ENCODE results near the gene DECR2. TPM values are rescaled to one million over a fixed set of nuclear protein-coding genes. Genes with fewer than 3 reads are reported as not detected.

The DECR2 gene
- total RNA-seq, 1 experiment from 2014 or later = 27.5 TPM

DNA sequence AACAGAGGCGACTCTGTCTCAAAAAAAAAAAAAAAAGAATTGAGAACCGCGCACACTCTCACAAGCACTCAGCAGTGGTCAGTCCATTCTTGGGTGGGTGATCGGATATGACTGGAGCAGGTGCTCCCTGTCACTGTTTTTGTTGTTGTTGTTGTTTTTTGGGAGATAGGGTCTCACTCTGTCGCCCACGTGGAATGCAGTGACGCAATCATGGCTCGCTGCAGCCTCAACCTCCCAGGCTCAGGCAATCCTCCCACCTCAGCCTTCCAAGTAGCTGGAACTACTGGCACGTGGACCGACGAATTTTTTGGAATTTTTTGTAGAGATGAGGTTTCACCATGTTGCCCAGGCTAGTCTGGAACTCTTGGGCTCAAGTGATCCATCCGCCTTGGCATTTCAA, 53.8 kb downstream of the DECR2 start:
- Histone ChIP-seq H3K9me3 (ENCODE audit: low read depth, low read length, poor library complexity, severe bottlenecking) (no peaks in the 10 kb centered on the region), H3K36me3 (ENCODE audit: insufficient read depth, low read length, poor library complexity, severe bottlenecking) (no peaks in the 10 kb centered on the region), H3K4me1 (ENCODE audit: insufficient read depth, low read length, poor library complexity, severe bottlenecking) (peaks cover 1% of the 10 kb centered on the region), H3K4me3 (ENCODE audit: low read depth, low read length, poor library complexity, severe bottlenecking) (no peak overlapping the region), H3K27me3 (replicated peaks; ENCODE audit: insufficient read depth, low read depth, low read length, poor library complexity) (no peaks in the 10 kb centered on the region), H3K27ac (ENCODE audit: low read depth, low read length, poor library complexity, severe bottlenecking) (no peak overlapping the region)
- no TSS peak for BruUV-seq (replicated peaks)
- no peak for DNase-seq (ENCODE audit: low spot score)
- TF ChIP-seq EZH2 (IDR thresholded peaks at IDR 0.05; ENCODE audit: borderline replicate concordance, low read depth, low read length, poor library complexity, severe bottlenecking) = no peak
- TF ChIP-seq, protein P1, sequence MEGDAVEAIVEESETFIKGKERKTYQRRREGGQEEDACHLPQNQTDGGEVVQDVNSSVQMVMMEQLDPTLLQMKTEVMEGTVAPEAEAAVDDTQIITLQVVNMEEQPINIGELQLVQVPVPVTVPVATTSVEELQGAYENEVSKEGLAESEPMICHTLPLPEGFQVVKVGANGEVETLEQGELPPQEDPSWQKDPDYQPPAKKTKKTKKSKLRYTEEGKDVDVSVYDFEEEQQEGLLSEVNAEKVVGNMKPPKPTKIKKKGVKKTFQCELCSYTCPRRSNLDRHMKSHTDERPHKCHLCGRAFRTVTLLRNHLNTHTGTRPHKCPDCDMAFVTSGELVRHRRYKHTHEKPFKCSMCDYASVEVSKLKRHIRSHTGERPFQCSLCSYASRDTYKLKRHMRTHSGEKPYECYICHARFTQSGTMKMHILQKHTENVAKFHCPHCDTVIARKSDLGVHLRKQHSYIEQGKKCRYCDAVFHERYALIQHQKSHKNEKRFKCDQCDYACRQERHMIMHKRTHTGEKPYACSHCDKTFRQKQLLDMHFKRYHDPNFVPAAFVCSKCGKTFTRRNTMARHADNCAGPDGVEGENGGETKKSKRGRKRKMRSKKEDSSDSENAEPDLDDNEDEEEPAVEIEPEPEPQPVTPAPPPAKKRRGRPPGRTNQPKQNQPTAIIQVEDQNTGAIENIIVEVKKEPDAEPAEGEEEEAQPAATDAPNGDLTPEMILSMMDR (conservative IDR thresholded peaks at IDR 0.05; ENCODE audit: low read depth, low read length) = no peak
- ChIA-PET POLR2A (ENCODE audit: low non-redundant PET) (no interaction called here), CTCF (no interaction called here)
- intact Hi-C loops (cut with micrococcal nuclease; ENCODE audit: unreplicated experiment) = no loop called here

DNA sequence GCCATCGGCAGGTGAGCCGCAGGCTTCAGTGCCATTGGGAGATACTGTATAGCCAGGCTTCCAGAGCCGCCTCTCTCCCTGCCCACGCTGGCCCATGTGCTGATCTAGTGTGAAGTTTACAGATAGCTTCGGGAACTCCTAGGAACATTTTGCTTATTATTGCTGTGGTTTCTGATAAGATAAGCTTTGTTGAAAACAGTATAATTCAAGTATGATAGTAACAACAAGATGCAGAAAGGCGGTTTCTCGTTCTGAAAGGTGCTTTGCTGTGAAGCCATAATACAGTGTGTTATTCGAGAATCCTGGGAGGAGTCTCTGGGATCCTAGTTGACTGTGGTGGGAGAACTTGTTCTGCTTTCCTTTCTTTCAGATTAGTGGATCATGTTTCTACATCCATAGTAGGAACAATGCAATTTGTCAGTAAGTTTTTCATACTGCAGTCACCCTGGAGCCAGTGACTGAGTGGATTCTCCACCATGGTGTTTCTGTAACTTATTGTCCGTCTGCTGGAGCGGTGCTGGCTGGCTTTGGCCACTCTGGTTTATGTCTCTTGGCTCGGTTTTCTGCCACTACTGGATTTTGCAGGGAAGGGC, 55.3 kb downstream of the DECR2 start:
- TF ChIP-seq, protein P1 (conservative IDR thresholded peaks at IDR 0.05; ENCODE audit: low read depth, low read length) = no peak
- no peak for TF ChIP-seq EZH2 (IDR thresholded peaks at IDR 0.05; ENCODE audit: borderline replicate concordance, low read depth, low read length, poor library complexity, severe bottlenecking)
- intact Hi-C loops (cut with micrococcal nuclease; ENCODE audit: unreplicated experiment) = no loop called here
- Histone ChIP-seq H3K36me3 (ENCODE audit: insufficient read depth, low read length, poor library complexity, severe bottlenecking) (peaks cover 4% of the 10 kb centered on the region), H3K4me1 (ENCODE audit: insufficient read depth, low read length, poor library complexity, severe bottlenecking) (no peaks in the 10 kb centered on the region), H3K27me3 (replicated peaks; ENCODE audit: insufficient read depth, low read depth, low read length, poor library complexity) (no peaks in the 10 kb centered on the region), H3K27ac (ENCODE audit: low read depth, low read length, poor library complexity, severe bottlenecking) (peak overlapping the region; percentile 47), H3K9me3 (ENCODE audit: low read depth, low read length, poor library complexity, severe bottlenecking) (no peaks in the 10 kb centered on the region), H3K4me3 (ENCODE audit: low read depth, low read length, poor library complexity, severe bottlenecking) (no peak overlapping the region)
- CTCF ChIA-PET = no interaction called here
- no TSS peak for BruUV-seq (replicated peaks)
- POLR2A ChIA-PET (ENCODE audit: low non-redundant PET) = no interaction called here
- no peak for DNase-seq (ENCODE audit: low spot score)

DNA sequence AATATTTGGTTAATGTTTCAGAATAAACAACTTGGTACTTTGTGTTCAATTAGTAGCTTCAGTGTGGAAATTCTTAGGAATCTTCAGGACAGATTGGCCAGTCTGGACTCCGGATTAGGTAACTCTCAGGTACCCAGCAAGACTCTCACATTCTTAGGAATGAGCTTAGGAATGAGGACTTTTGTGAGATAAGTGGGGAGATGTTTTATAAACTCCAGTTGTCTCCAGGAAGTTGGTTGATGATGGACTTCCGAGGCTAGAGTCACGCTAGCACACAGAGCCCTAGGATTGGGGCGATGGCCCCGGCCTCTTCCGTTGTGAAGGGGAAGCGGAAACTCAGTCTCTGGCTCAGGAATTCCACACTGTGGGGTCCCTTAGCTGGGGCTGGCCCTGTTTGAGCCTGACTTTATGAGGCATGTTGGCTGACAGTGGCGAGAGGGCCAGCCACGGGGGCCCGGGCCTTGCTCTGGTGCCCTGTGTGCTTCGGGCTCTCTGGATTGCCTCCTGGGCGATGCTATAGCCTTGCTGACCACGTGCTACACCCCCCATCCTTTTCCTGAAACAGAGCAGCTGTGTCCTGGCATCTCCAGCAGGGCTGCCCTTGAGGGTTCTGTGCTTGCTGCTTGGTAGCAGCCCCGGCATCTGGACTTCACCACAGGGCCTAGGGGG, 56.2 kb downstream of the DECR2 start:
- Histone ChIP-seq H3K4me1 (ENCODE audit: insufficient read depth, low read length, poor library complexity, severe bottlenecking) (no peaks in the 10 kb centered on the region), H3K27me3 (replicated peaks; ENCODE audit: insufficient read depth, low read depth, low read length, poor library complexity) (no peaks in the 10 kb centered on the region), H3K36me3 (ENCODE audit: insufficient read depth, low read length, poor library complexity, severe bottlenecking) (peaks cover 6% of the 10 kb centered on the region), H3K9me3 (ENCODE audit: low read depth, low read length, poor library complexity, severe bottlenecking) (no peaks in the 10 kb centered on the region), H3K4me3 (ENCODE audit: low read depth, low read length, poor library complexity, severe bottlenecking) (no peak overlapping the region), H3K27ac (ENCODE audit: low read depth, low read length, poor library complexity, severe bottlenecking) (peak overlapping the region; percentile 47)
- no peak for DNase-seq (ENCODE audit: low spot score)
- ChIA-PET POLR2A (ENCODE audit: low non-redundant PET) (no interaction called here), CTCF (no interaction called here)
- intact Hi-C loops (cut with micrococcal nuclease; ENCODE audit: unreplicated experiment) = no loop called here
- TF ChIP-seq, protein P1 (conservative IDR thresholded peaks at IDR 0.05; ENCODE audit: low read depth, low read length) = no peak
- TF ChIP-seq EZH2 (IDR thresholded peaks at IDR 0.05; ENCODE audit: borderline replicate concordance, low read depth, low read length, poor library complexity, severe bottlenecking) = no peak
- BruUV-seq (replicated peaks) = no TSS peak
